Cortex of kidney (tissue), 1 donor: ENCODE measurements around the gene CNTD1.

Experiments
- DNase-seq: peaks from one replicate; lab custom pipeline; 2025; lab: John Stamatoyannopoulos, UW

Gene CNTD1

GRCh38 chr17:42806249-42806648 is 7.6 kb downstream of the CNTD1 start:
- DNase-seq, result no peak

DNA sequence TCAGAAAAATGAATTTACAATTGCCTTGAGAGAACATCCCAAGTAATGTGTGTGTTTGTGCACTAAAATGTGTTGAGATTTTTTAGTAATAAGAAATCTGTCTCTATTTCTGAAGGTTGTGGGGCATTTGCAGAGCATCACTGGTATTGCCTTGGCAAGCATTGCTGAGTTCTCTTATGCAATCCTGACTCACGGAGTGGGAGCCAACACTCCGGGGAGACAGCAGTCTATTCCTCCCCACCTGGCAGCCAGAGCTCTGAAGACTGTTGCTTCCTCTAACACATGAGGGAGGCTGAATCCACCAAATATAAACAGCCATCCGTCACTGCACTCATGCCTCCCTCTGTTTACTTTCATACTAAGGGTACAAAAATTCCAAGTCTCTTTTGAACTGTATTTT is 10.6 kb downstream of the CNTD1 start:
- no peak for DNase-seq

DNA sequence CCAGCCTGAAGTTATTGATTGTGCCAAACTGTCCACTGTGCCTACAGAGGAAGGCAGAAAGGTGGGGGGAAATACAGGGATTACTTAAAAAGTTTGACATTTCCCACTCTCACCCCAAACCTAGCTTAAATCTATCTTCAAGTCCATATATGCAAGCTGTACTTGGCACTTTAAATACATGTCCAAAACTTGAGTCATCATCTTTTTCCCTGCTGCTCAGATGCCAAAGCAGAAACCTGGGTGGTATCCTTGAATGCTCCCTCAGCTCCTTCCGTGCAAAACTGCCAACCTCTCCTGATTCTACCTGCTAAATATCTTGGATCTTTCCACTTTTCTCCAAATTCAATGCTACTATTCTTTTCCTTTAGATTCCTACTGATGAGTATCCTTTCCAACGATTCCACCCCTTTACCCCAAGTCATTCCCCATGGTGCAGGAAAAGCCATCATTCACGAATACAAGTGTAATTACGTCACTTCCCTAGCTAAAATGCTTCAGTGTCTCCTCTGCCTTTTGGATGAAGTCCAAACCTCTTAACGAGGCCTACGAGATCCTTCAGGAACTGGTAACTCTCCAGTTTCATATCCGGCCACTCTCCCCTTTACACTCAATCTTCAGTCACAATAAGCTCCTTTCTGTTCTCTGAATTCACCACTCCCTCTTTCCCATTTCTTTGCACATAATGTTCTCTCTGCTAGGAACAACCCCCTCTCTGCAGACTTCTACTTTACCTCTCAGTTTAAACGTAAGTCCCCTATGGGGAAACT is 16.2 kb downstream of the CNTD1 start:
- DNase-seq, result no peak

- no peak for DNase-seq
Measured at GRCh38 chr17:42817866-42818265, 19.2 kb downstream of the CNTD1 start.

GRCh38 chr17:42818379-42818778 is 19.7 kb downstream of the CNTD1 start:
- no peak for DNase-seq

DNA sequence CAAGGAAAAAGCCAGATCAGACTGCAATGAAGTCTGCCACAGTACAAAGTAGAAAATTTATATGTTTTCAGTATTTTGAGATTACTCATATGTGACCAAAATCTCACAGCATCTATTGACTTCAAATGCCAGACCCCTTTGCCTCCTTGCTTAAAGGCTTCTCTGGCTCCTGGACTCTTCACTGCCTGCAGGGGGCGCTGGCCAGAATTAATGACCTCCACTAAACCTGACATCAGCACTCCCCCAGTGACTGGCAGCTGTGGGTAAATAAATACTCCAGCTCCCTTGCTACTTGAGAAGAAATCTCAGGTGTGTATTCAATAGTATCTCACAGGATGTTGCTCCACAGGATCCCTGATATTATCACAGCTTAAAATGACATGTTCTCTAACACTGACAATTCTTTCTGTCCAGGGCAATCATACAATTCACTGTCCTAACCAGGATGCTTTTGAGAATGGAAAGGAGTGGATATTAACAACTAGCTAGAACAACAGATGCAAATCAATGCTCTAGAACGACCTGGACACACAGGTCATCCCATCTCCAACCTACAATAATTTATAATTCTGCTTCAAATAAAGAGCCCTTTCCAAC is 21.4 kb downstream of the CNTD1 start:
- DNase-seq, result no peak

GRCh38 chr17:42821176-42821575 is 22.5 kb downstream of the CNTD1 start:
- no peak for DNase-seq

DNA sequence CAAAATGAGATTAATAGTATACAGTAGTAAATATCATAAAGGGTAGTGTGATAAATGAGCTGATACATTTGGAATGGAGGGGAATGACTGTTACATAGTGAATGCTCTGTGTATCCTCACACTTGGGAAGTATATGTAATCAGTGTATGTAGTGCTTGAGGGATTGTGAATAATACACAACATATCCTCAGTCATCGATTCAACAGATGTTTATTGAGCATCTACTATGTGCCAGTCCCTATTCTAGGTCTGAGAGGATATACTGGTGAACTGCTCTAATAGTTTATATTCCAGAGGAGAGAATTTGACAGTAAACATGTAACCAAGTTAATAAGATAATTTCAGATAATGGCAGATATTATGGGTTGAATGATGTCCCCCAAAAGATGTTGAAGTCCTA is 28.8 kb downstream of the CNTD1 start:
- DNase-seq, result no peak

- no peak for DNase-seq
Measured at GRCh38 chr17:42830971-42831370, 32.3 kb downstream of the CNTD1 start.

- DNase-seq, result no peak
Measured at GRCh38 chr17:42832213-42832933, 33.7 kb downstream of the CNTD1 start.

DNA sequence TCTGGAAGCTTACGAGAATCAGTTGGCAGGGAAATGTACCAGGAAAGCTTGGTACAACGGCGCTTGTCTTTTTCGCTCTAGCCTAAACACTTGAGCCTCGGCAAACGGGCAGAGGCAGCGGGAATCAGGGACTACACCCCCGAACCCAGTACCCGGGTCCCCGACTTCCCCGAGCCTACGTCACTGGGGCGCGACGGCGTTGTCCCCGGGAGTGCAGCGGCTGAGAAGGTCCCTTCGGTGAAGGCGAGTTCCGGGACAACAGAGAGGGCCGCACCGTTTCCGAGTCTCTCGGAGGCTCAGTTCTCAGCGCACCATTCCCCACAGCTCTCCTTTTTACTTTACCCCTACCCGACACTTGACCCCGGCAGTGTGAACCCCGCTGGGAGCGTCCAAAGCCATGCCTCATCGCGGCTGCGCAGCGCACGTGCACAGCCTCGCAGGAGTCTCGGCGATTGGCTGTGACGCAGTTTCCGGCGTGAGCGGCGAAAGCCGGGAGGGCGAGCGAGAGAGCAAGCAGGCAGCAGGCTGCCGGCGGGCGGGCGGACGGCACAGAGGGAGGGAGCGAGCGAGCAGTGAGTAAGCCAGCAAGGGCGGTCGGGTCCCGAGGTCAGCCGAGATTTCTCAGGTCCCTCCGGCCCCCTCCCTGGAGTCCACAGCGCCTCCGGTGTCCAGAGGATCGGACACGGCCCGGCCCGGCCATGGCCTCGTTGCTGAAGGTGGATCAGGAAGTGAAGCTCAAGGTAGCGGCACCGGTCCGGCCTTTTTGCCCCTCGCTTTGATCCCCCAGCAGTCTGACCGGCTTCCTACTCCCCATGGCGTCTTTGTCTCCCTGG is 34.5 kb downstream of the CNTD1 start, which contains the start of gene PSME3:
TSS of gene PSME3 (plus strand) at position 464 of the 833 bp plus-strand sequence. CDS start at position 699, 235 bp downstream.
- DNase-seq, result peak; percentile 47

- no peak for DNase-seq
Measured at GRCh38 chr17:42833767-42834422, 35.2 kb downstream of the CNTD1 start.

- no peak for DNase-seq
Measured at GRCh38 chr17:42835732-42836131, 37.1 kb downstream of the CNTD1 start.

GRCh38 chr17:42841975-42842685 is 43.5 kb downstream of the CNTD1 start:
- DNase-seq, result no peak

DNA sequence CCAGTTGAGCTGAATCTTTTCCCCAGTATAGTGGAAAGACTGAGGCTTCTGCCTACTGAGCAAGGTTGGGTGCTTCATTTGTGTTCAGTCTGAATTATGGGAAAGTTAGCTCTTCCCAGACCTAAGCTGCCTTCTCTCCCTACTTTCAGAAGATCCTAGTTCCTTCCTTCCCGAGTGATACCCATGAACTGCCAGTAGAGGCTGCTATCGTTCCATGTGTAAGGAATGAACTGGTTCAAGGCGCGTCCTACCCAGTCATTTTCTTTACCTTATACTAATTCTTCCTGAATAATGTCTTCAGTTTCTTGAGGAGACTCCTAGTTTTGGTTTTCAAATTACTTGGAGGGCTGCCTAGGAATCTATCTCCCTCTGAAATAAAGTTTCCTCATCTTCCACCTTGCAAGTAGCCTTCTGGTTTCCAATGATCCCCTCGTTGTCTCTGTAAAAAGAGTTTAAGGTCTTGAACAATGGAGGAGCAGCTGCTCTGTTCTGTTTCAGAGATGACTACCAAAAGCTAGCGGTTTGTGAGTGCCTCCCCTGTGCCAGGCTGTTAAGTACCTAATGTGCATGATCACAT is 44.8 kb downstream of the CNTD1 start:
- no peak for DNase-seq

GRCh38 chr17:42844271-42844670 is 45.6 kb downstream of the CNTD1 start, which contains the start of gene AOC2:
AOC2 (plus strand) TSS chr17:42844580; CDS start chr17:42844627, 47 bp downstream.
- DNase-seq, result no peak

- DNase-seq, result no peak
Measured at GRCh38 chr17:42844761-42845555, 46.3 kb downstream of the CNTD1 start.

DNA sequence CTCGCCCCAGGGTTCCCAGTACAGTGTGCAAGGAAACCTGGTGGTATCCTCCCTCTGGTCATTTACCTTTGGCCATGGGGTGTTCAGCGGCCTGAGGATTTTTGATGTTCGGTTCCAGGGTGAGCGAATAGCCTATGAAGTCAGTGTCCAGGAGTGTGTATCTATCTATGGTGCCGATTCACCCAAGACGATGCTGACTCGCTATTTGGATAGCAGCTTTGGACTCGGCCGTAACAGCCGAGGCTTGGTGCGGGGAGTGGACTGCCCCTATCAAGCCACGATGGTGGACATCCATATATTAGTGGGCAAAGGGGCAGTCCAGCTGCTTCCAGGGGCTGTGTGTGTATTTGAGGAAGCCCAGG is 46.9 kb downstream of the CNTD1 start:
- no peak for DNase-seq

- DNase-seq, result no peak
Measured at GRCh38 chr17:42845918-42846593, 47.4 kb downstream of the CNTD1 start.
